Activated CD4-positive, alpha-beta T cell treated with anti-CD3 and anti-CD28 coated beads for 36 hours (primary cell): ENCODE measurements around the gene IFNAR1. TPM values are rescaled to one million over a fixed set of nuclear protein-coding genes. Genes with fewer than 3 reads are reported as not detected.

Source experiments
- total RNA-seq, 2 experiments: library from RNA; stranded (reverse); gene quantifications; one replicate each; pipeline ENCODE4 v1.2.3, GENCODE V29; 2021

The IFNAR1 gene
- total RNA-seq, 2 experiments from 2014 or later = 21.8 to 29.6 TPM

Other genes starting within 250 kb of the IFNAR1 start
- gene IFNAR2, start 95.0 kb upstream of the IFNAR1 start, total RNA-seq = 10 to 100 TPM; 26.6 to 29.8 TPM
- gene IL10RB, start 58.6 kb upstream of the IFNAR1 start, total RNA-seq = 10 to 100 TPM; 22.8 to 25.0 TPM
- 10 to 100 TPM; 16.4 to 18.9 TPM for gene IFNGR2, start 78.4 kb downstream of the IFNAR1 start, total RNA-seq
- 10 to 100 TPM; 13.6 to 15.2 TPM for gene TMEM50B, start 155.0 kb downstream of the IFNAR1 start, total RNA-seq
- under 1 TPM; 0.37 to 0.43 TPM for gene DNAJC28, start 166.7 kb downstream of the IFNAR1 start, total RNA-seq
- gene GART, start 217.1 kb downstream of the IFNAR1 start, total RNA-seq = 100 to 1,000 TPM; 223 to 231 TPM
- 100 to 1,000 TPM; 299 to 380 TPM for gene SON, start 218.1 kb downstream of the IFNAR1 start, total RNA-seq